Activated CD4-positive, alpha-beta T cell treated with anti-CD3 and anti-CD28 coated beads, Interleukin-2, amount 50 U/mL, for 16 hours (primary cell): ENCODE data around the gene NUCKS1.
A peak's percentile ranks its signal among the peaks of the same experiment; 100 is the strongest.

ENCODE experiments used
- DNase-seq: peaks from one replicate; pipeline ENCODE4 v3.0.0-alpha.2; 2020

NUCKS1 gene, protein sequence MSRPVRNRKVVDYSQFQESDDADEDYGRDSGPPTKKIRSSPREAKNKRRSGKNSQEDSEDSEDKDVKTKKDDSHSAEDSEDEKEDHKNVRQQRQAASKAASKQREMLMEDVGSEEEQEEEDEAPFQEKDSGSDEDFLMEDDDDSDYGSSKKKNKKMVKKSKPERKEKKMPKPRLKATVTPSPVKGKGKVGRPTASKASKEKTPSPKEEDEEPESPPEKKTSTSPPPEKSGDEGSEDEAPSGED

DNA sequence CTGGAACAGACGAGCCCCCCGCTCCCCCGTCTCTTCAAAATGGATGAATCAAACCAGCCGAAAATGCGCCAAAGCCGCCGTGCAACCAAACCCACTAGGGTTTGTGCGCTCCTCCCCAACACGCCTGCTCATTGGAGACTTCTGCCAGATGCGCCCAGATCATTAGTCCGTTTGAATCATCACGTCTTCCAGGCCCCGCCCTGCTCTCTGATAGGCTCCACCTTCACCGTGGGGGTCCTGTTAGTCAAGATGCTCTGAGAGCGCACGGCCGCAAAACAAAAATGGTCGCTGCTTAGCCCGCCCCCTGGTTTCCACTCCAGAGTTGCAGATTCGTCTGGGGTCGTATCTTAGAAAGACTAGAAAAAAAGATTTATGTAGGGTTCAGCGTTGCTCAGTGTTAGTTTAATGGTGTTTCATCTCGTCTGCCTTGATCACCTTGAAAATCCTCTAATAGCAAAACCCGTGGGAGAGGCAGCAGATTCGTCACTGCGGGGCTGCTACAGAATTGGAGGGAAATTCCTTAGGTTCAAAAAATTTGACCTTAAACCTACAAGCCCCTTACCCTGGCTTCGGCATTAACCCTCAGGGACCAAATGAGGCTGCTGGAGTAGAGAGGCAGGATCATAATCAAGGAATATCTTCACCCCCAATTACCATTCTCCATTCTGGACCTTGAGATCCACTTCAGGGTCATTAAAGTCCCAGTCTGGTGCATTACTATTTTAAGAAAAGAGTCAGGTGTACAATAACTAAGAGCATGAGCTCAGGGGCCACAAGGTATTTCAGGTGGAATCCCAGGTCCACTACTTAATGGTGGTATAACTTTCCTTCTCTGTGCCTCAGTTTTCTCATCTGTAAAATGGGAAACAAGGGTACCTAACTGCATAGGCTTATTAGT, at the start of gene NUCKS1:
NUCKS1 (minus strand) TSS at position 45 of the 898 bp plus-strand sequence. CDS start 209 bp downstream, outside the sequence.
- DNase-seq, result peak; percentile 99

DNA sequence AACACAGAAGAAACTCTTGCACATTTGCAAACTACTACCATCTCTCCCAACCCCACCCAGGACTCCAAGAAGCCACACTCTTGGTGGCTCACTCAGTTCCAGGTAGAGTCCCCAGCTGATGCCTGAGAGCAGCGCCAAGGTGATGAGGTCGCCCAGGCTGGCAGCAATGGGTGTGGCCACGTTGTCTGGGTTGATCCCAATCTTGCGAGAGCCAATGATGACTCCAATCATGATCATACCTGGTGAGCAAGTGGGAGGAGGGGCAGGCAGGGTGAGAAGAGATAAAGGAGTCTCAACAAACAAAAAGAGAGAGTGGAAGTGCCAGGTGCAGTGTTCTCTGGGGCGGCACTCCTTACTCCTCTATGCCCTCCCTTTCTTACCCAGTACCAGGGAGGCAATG, 48.6 kb upstream of the NUCKS1 start:
- no peak for DNase-seq

- DNase-seq, result no peak
These were observed 47.2 kb upstream of the NUCKS1 start for GRCh38 chr1:205797168-205797567.

GRCh38 chr1:205794011-205794730, 44.2 kb upstream of the NUCKS1 start:
- DNase-seq, result no peak

DNA sequence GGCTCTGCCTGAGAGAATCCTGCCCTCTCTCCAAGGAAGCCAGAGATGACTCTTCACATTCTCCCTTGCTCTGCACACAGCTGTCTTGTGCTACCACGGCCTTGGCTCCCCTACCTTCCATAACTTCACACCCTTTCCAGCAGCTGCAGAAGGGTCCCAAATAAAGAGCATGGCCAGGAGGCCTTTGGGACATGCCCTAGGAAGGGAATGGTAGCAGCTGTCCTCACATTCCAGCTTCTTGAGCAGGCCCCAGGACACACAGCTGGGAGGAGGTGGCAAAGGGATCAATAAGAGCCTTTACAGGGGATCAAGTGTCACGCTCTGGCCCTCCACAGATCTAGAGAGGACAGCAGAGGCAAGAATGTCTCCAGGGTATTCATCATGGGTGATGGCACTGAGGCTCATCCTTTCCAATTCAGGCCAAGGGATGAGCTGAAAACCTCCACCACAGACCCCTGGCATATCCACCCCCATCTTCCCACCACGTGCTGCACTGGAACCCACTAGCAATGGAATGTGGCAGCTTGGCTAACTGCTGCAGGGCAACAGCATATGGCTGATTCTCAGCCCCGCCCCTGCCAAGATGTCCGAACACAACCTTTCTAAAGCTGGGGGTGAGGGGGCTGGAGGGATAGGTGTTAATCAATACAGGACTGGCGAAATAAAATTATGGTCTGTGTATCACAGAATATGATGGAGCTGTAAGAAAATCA, 43.1 kb upstream of the NUCKS1 start:
- no peak for DNase-seq

DNA sequence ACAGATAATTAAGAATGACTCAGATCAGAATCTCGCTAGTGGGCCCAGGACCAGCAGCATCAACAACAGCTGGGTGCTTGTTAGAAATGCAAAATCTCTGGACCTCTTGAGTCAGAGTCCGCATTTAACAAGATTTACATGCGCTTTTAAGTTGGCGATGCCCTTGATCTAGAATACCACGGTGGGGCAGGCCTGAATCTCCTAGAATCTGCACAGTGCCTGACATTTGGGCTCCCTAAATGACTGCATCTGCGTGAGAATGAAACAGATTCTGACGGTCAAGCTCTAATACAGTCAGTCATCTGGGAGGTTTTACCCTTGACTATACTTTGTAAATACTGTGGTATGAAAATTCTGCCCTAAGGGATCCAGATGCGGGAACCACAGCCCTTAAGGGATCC, 42.5 kb upstream of the NUCKS1 start:
- DNase-seq, result no peak

DNA sequence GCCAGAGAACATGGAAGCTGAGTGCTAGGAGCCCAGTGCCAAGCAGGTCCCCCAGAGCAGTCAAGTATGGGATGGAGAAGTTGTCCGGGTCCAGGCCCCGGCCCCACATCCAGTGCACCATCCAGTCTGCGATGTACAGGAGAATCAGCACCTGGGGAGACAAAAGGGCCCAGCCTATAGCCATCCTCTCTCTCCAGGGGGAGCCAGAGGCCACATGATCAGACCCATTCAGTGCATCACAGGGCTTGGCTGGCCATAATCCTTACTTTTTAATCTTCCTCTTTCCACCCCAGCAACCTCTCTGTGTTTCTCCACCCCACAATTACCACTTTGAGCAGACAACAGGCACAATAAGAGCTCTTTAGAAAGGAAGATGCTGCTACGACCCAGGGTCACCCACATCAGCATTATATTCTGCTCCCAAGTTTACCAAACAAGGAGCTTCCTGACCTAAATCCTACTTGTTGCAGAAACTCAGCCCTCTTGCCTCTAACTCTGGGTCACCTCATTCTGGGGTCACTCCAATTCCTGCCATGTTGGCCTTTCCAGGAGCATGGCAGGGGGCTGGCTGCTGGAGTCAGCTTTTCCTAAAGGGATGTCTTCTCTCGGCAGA, 41.7 kb upstream of the NUCKS1 start:
- peak; percentile 65 for DNase-seq

DNA sequence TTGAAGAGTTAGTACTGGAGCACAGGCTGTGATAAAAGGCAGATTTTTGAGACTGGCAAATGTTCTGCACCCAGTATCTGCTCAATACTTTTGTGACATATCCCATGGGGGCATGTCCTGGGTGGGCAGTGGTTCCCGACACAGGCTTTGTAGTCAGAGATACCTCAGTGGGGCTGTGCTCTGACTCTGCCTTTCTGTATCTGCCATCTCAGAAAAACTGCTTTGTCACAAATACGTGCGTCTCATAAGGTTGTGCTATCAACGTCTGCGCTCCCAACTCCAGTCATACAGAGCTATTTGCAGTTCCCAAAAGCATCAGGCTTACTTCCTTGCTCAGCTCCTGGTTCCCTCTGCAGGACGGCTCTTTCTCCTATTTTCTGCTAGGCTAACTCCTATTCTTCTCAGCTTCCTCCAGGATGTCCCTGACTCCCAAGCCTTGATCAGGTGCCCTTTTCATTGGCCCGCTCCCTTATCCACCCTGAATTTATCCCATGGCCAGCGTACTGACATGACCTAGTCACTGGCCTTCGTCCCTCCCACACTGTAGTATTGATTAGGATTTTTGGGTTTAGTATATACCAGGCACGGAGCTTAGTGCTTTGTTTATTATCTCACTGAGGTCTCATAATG, 37.4 kb upstream of the NUCKS1 start:
- DNase-seq, result no peak

- no peak for DNase-seq
These were observed 36.6 kb upstream of the NUCKS1 start for GRCh38 chr1:205786601-205787000.

- DNase-seq, result no peak
These were observed 35.5 kb upstream of the NUCKS1 start for GRCh38 chr1:205785446-205785845.

DNA sequence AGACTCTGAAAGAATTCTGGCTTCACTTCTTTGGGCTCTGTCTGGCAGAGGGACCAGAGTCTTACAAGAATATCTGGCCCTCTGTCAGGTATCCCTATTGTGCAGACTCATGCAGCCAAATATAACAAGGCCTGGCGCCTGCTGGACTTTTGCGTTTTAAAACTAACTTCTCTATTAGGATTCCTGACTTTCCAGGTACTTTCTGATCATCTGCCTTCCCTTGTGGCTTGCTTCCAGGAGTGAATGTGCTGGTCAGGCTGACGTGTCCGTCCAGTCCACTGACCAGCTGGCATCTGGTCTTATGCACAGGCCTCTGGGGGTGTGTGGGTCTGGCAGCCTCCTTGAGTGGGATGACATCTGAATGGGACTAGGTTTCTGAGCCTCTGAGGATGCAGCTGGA, 33.9 kb upstream of the NUCKS1 start:
- DNase-seq, result no peak

DNA sequence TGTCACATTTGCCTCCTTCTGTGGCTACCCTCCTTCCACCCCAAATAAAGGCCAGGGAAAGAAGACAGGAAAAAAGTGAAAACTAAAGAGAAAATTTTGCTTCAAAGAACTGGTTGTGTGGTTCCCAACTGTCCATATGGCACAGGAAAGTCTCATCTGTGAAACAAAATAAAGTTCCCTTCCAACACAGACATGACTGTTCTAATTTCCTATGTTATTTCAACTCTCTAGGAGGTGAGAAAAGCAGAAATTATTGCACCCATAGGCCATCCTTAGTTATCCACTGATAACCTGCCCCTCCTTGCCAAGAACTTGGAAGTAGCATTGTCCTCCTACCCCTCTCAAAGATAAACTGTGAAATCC, 33.4 kb upstream of the NUCKS1 start:
- no peak for DNase-seq

GRCh38 chr1:205782627-205783432, 32.8 kb upstream of the NUCKS1 start:
- no peak for DNase-seq

DNA sequence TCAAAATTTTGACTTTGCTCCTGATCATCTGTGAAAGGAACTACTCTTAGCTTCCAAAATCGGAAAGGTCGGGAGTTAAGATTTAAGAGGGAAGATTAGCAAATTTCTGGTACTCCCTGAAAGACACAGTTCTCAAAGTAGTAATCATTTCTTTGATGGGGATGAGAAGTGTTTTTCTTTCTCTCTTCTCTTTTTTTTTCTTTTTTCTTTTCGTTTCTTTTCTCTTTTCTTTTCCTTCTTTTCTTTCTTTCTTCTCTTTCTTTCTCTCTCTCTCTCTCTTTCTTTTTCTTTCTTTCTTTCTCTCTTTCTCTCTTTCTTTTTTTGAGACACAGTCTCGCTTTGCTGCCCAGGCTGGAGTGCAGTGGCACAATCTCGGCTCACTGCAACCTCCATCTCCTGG, 30.4 kb upstream of the NUCKS1 start:
- no peak for DNase-seq

DNA sequence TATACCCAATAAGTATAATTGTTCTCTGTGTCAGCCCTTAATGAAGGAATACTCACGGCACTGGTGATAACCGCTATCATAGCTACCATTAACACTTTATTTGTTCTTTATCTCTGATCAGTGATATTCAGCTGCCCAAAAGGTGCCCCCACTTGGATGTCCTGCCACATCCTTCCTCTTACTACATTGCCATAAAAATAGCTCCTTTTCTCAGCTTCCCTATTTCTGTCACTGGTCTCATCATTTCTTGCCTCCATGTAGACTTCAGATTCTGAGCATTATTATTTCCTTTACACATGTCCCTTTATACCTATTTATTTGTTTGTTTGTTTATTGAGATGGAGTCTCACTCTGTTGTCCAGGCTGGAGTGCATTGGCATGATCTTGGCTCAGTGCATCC, 28.0 kb upstream of the NUCKS1 start:
- no peak for DNase-seq

DNA sequence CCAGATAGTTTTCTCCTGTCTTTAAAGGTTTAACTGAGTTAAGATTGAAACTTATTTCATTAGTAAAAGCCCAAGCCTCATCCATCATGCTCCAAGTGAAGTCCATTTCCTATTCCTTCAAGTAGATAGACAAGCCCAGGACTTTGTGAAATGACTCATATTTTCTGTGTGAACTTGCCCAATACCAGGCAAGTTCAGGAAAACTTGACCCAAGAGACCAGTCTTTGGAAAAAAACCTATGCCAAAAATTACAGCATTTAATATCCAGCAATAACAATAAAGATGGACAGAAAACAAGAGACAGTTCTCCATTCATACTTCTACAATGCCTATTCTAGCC, 25.7 kb upstream of the NUCKS1 start:
- no peak for DNase-seq

GRCh38 chr1:205775015-205775716, 25.2 kb upstream of the NUCKS1 start, which contains the start of gene RAB29:
Gene RAB29 (minus strand): TSS chr1:205775482. CDS start chr1:205774956, 526 bp downstream.
- DNase-seq, result peak; percentile 93

GRCh38 chr1:205774198-205775014, 24.4 kb upstream of the NUCKS1 start:
- peak; percentile 65 for DNase-seq

DNA sequence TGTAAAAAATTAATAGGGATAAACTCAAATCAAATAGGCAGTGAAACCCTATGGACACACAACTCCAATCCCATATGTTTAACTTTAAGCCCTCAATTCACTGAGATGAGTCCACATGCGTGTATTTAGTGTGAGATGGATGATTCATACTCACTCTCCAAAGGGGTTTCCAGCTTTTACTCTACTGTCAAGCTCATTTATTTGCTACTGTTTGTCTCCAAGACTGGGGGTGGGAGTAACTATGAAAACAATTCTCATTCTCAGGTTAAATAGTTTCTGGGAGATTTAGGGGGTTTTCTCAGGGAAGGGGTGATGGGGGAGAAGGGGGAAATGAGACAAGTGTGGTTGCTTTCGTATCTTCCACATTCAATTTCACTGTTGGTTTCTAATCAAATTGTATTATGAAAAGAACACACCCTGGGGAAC, 22.6 kb upstream of the NUCKS1 start:
- DNase-seq, result peak; percentile 76

GRCh38 chr1:205770618-205771017, 20.6 kb upstream of the NUCKS1 start:
- no peak for DNase-seq
